ENCODE data around the gene SLX9. TPM values are rescaled to one million over a fixed set of nuclear protein-coding genes. Genes with fewer than 3 reads are reported as not detected.
A peak's percentile ranks its signal among the peaks of the same experiment; 100 is the strongest.

Gene SLX9
- total and polyA plus RNA-seq, 12 donors: 11.1 to 45.3 (median 23.7) TPM

DNA sequence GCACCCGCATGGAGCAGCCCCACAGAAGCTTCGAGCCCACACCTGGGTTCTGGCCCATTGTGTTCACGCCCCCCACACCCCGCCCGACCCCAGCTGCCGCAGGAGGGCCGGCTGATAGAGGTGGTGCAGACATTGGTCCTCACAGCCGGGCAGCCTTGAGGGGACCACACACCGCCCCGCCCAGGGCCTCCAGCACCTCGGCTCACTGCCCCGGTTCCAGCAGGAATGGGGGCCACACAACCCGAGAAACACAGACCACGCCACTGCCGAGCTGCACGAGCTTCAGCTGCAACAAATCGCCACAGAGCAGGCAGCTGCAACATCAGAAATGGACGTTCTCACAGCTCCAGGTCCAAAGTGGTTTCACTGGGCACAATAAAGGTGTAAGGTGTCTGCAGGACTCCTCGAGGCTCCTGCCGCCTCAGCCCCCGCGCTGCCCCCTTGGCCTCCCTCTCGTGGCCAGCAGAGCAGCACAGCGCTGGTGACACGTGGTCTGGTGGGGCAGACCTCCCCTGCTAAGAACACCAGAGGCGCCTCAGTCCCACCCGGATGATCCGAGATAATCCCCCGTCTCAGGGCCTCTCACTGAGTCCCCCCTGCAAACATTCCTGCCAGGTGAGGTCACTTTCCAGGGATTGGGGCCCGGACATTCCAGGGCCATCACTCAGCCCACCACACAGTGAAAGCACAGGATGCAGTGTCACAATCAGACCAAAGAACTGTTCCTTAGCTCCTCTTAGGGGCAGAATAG, 72.3 kb downstream of the SLX9 start:
- H3K27ac ChIP-seq: no peak overlapping the region
- intact Hi-C loops (cut with DNase I): loop anchor here in 1 of 2 donors (10.0 kb wide), 1 partner anchor 63 kb away; the partner anchor contains the start of gene ADARB1
- 55 to 82% (median 76%) methylated on average over 7 to 30 of the region's 30 CpGs for WGBS, 4 donors

GRCh38 chr21:45012662-45013259, 72.9 kb downstream of the SLX9 start:
- no peak for TF ChIP-seq POLR2A (IDR thresholded peaks at IDR 0.05)
- TF ChIP-seq, protein P1, sequence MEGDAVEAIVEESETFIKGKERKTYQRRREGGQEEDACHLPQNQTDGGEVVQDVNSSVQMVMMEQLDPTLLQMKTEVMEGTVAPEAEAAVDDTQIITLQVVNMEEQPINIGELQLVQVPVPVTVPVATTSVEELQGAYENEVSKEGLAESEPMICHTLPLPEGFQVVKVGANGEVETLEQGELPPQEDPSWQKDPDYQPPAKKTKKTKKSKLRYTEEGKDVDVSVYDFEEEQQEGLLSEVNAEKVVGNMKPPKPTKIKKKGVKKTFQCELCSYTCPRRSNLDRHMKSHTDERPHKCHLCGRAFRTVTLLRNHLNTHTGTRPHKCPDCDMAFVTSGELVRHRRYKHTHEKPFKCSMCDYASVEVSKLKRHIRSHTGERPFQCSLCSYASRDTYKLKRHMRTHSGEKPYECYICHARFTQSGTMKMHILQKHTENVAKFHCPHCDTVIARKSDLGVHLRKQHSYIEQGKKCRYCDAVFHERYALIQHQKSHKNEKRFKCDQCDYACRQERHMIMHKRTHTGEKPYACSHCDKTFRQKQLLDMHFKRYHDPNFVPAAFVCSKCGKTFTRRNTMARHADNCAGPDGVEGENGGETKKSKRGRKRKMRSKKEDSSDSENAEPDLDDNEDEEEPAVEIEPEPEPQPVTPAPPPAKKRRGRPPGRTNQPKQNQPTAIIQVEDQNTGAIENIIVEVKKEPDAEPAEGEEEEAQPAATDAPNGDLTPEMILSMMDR (IDR thresholded peaks at IDR 0.05): no peak
- intact Hi-C loops (cut with DNase I): loop anchor here in 1 of 2 donors (10.0 kb wide), 1 partner anchor 62 kb away; the partner anchor contains the start of gene ADARB1
- peaks cover 0 to under 1% of the 10 kb centered on the region in 2 donors for H3K4me1 ChIP-seq (replicated peaks in 1 of 2)
- H3K9me3 ChIP-seq (replicated peaks in 1 of 3): no peaks in the 10 kb centered on the region
- peak in 2 of 7 donors; percentile 6 to 13 for DNase-seq
- no peak overlapping the region for H3K4me3 ChIP-seq
- H3K27me3 ChIP-seq: no peaks in the 10 kb centered on the region
- no peaks in the 10 kb centered on the region for H3K36me3 ChIP-seq (replicated peaks in 1 of 2)
- no peak overlapping the region for H3K27ac ChIP-seq
- WGBS, 4 donors: 64 to 83% (median 78%) methylated on average over 9 to 10 of the region's 10 CpGs

More for the DNA sequence above, 72.3 kb downstream of the SLX9 start:
- TF ChIP-seq, protein P1 (IDR thresholded peaks at IDR 0.05): no peak
- no peak for TF ChIP-seq POLR2A (IDR thresholded peaks at IDR 0.05)
- peak in 3 of 7 donors; percentile 8 to 12 (median 11) for DNase-seq
- H3K4me3 ChIP-seq: no peak overlapping the region
- no peaks in the 10 kb centered on the region for H3K27me3 ChIP-seq
- no peaks in the 10 kb centered on the region for H3K4me1 ChIP-seq (replicated peaks in 1 of 2)
- no peaks in the 10 kb centered on the region for H3K9me3 ChIP-seq (replicated peaks in 1 of 3)
- no peaks in the 10 kb centered on the region for H3K36me3 ChIP-seq (replicated peaks in 1 of 2)

GRCh38 chr21:45013260-45013841, 73.5 kb downstream of the SLX9 start:
- H3K27ac ChIP-seq: no peak overlapping the region
- DNase-seq: peak in 2 of 7 donors; percentile 6 to 12
- peaks cover 0 to 6% of the 10 kb centered on the region in 2 donors for H3K4me1 ChIP-seq (replicated peaks in 1 of 2)

More at GRCh38 chr21:45013260-45013841, 73.5 kb downstream of the SLX9 start:
- Histone ChIP-seq H3K4me3 (no peak overlapping the region), H3K27me3 (no peaks in the 10 kb centered on the region), H3K36me3 (replicated peaks in 1 of 2) (no peaks in the 10 kb centered on the region), H3K9me3 (replicated peaks in 1 of 3) (no peaks in the 10 kb centered on the region)
- 65 to 78% (median 68%) methylated on average over 13 to 19 of the region's 19 CpGs for WGBS, 4 donors
- no peak for TF ChIP-seq POLR2A (IDR thresholded peaks at IDR 0.05)
- TF ChIP-seq, protein P1 (IDR thresholded peaks at IDR 0.05): no peak
- intact Hi-C loops (cut with DNase I): loop anchor here in 1 of 2 donors (10.0 kb wide), 1 partner anchor 61 kb away; the partner anchor contains the start of gene ADARB1
